Heart left ventricle (tissue), 16 donors: ENCODE data around the gene ZCWPW2. TPM values are rescaled to one million over a fixed set of nuclear protein-coding genes. Genes with fewer than 3 reads are reported as not detected.

Experiments used
- ATAC-seq, 4 donors: fragments of 200-7000 bp; cut with Tn5 transposase; one replicate each; pipeline ENCODE4 v1.9.1; 2020 to 2022; ENCODE audit warnings: moderate library complexity in 4 of 4, mild to moderate bottlenecking in 3 of 4, moderate number of reproducible peaks in 1 of 4
- DNase-seq, 5 donors: peaks; one replicate each; pipeline ENCODE4 v3.0.0-alpha.2; 2020
- H3K27ac ChIP-seq, 12 donors: fragments of 200-600 bp; sonication (generic) in 4 of 12; one replicate each; pipeline versions ENCODE4 v1.5.0 to v1.8.0; 2016 to 2022; ENCODE audit warnings: mild to moderate bottlenecking in 2 of 12
- H3K27me3 ChIP-seq, 9 donors: fragments of 200-600 bp; sonication (generic) in 2 of 9; one replicate each; pipeline versions ENCODE4 v1.5.1 to v1.8.0; 2016 to 2022; ENCODE audit warnings: mild to moderate bottlenecking in 3 of 9
- H3K36me3 ChIP-seq, 9 donors: fragments of 200-600 bp; sonication (generic) in 2 of 9; one replicate each; pipeline versions ENCODE4 v1.5.0 to v1.8.0; 2018 to 2022; ENCODE audit warnings: mild to moderate bottlenecking in 2 of 9
- H3K4me1 ChIP-seq, 12 donors: fragments of 200-600 bp; sonication (generic) in 4 of 12; one replicate each; pipeline versions ENCODE4 v1.5.0 to v1.8.0; 2016 to 2022; ENCODE audit warnings: mild to moderate bottlenecking in 3 of 12
- H3K4me3 ChIP-seq, 12 donors: fragments of 200-600 bp; sonication (generic) in 4 of 12; one replicate each; pipeline versions ENCODE4 v1.5.0 to v1.8.0; 2017 to 2022; ENCODE audit warnings: mild to moderate bottlenecking in 9 of 12, moderate library complexity in 4 of 12
- H3K9me3 ChIP-seq, 12 donors: fragments of 200-600 bp; sonication (generic) in 4 of 12; one replicate each; pipeline versions ENCODE4 v1.5.0 to v1.8.0; 2016 to 2022; ENCODE audit warnings: mild to moderate bottlenecking in 1 of 12
- POLR2A ChIP-seq, 2 donors: fragments of 450-650 bp; IDR thresholded peaks; one replicate each; pipeline ENCODE4 v1.6.1; 2017; ENCODE audit warnings: antibody characterized with exemption in 2 of 2, mild to moderate bottlenecking in 2 of 2, moderate library complexity in 2 of 2
- WGBS, 4 donors: extraction: QIAGEN DNeasy Blood & Tissue Kit in 2 of 4; methylation state at CpG; one replicate each; pipeline versions ENCODE4 v1.1.5 to v1.1.7; 2013 to 2018; 5-methylcytosine and 5-hydroxymethylcytosine counted together
- intact Hi-C, 10 donors: fragments of 100-400 bp; cut with DNase I; formaldehyde crosslinking; loops; one replicate each; pipeline versions ENCODE4 v1.11.1 to v1.14.2; 2022
- polyA plus RNA-seq, 2 donors: library from polyadenylated mRNA; stranded (reverse); fragments of 200-250 nt; gene quantifications; one replicate each; pipeline ENCODE4 v1.2.3, GENCODE V29; 2013
- total RNA-seq, 9 donors: library from RNA; depleted of rRNA in 2 of 9; stranded (reverse); fragments of >200 nt in 2 of 9; fragmentation: NEBNext Ultra II Directional in 3 of 9; extraction: Animal tissue kit (Norgen Biotek cat#: 25700) in 3 of 9; gene quantifications; one replicate each; pipeline versions ENCODE4 v1.1.0 to v1.2.4, GENCODE V29; 2016 to 2023
- TF ChIP-seq, protein P1 (sequence below), 12 donors: fragments of 200-600 bp; sonication (generic) in 4 of 12; IDR thresholded peaks; one replicate each; pipeline versions ENCODE4 v1.5.0 to v1.8.0; 2018 to 2022; ENCODE audit warnings: antibody characterized with exemption in 12 of 12, mild to moderate bottlenecking in 5 of 12
- donor health status: ischemic (EF 13 %, LVEDD 7.1; RV severe dilation, severe dysfunction).
- donor health status: healthy with polysubstance abuse.
- donor health status: DM: no; HTN: yes; CAD: no.
- donor health status: DM: no; HTN: no; CAD: no.
- donor health status: ischemic (EF 25% LVEDD 6.9; RV normal size, moderate dysfunction).
- donor health status: ischemic (EF 25% LVEDD 5.7; RV mildly dilated, moderate dysfunction).
- donor health status: healthy.
- donor health status: DM: yes; HTN: yes; CAD: no.
- donor health status: ischemic (EF 35%, LVEDD 5.7; RV mildly dilated, moderate dysfunction).
- donor health status: nonischemic (EF 11% LVEDD 7.7; RV severe dilation, severe dysfunction).
- donor health status: DM: yes; HTN: yes; CAD: no.
- donor health status: PGD.
- donor health status: ischemic (EF 29% LVEDD 5.4; RV normal size, mild dysfunction).
- donor health status: nonischemic (EF 23%, LVEDD 6.1; RV moderate dilation, normal function).

The ZCWPW2 gene
- total and polyA plus RNA-seq, 11 donors: 0.86 to 4.9 (median 1.8) TPM

DNA sequence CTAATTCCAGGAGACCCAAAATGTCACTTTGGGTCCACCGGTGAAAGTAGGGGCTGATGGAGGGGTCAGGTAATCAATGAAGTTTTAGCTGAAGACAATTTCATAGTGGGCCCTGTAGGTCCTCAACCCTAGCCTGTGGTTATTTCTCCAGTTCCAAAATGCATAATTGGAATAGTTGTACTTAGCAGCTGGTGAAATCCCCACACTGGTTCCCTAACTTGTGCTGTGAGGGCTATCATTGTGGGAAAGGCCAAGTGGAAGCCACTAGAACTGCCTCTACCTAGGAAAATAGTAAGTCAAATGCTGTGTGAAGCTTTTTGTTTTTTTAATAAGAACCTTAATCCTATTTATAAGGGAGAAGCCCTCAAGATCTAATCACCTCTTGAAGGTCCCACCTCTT lies 193.8 kb downstream of the ZCWPW2 start:
- intact Hi-C loops: no loop called here

DNA sequence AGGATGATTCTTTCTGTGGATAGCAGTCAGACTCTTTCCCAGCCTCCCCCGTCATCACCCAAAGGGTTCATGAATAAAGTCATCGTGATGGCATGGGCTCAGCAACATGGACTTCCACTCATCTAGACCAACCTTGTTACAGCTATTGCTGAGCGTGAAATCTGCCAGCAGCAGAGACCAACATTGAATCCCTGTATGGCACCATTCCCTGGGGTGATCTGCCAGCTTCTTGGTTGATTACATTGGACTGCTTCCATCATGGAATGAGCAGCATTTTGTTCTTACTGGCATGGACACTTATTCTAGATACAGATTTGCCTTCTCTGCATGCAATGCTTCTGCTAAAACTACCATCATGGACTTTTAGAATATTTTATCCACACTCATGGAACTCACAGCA lies 195.7 kb downstream of the ZCWPW2 start:
- no peaks in the 10 kb centered on the region for H3K4me1 ChIP-seq
- no peak for DNase-seq
- no peaks in the 10 kb centered on the region for H3K27me3 ChIP-seq
- ATAC-seq: no peak
- TF ChIP-seq, protein P1, sequence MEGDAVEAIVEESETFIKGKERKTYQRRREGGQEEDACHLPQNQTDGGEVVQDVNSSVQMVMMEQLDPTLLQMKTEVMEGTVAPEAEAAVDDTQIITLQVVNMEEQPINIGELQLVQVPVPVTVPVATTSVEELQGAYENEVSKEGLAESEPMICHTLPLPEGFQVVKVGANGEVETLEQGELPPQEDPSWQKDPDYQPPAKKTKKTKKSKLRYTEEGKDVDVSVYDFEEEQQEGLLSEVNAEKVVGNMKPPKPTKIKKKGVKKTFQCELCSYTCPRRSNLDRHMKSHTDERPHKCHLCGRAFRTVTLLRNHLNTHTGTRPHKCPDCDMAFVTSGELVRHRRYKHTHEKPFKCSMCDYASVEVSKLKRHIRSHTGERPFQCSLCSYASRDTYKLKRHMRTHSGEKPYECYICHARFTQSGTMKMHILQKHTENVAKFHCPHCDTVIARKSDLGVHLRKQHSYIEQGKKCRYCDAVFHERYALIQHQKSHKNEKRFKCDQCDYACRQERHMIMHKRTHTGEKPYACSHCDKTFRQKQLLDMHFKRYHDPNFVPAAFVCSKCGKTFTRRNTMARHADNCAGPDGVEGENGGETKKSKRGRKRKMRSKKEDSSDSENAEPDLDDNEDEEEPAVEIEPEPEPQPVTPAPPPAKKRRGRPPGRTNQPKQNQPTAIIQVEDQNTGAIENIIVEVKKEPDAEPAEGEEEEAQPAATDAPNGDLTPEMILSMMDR (IDR thresholded peaks at IDR 0.05): no peak
- TF ChIP-seq POLR2A (IDR thresholded peaks at IDR 0.05): no peak
- H3K27ac ChIP-seq: no peak overlapping the region
- H3K4me3 ChIP-seq: no peak overlapping the region
- intact Hi-C loops: no loop called here
- H3K9me3 ChIP-seq: peaks cover 0 to 24% (median 13%) of the 10 kb centered on the region in 12 donors
- H3K36me3 ChIP-seq: no peaks in the 10 kb centered on the region
- 81 to 97% (median 86%) methylated on average over 3 of the region's 3 CpGs for WGBS, 4 donors

More for the DNA sequence above, 193.8 kb downstream of the ZCWPW2 start:
- ATAC-seq: no peak
- 0 to 100% (median 22%) methylated on average over 1 of the region's 1 CpG for WGBS, 4 donors
- Histone ChIP-seq H3K27ac (no peak overlapping the region), H3K4me3 (no peak overlapping the region), H3K9me3 (peaks cover 0 to 24% (median 13%) of the 10 kb centered on the region in 12 donors), H3K27me3 (no peaks in the 10 kb centered on the region), H3K36me3 (no peaks in the 10 kb centered on the region), H3K4me1 (no peaks in the 10 kb centered on the region)
- no peak for DNase-seq
- no peak for TF ChIP-seq POLR2A (IDR thresholded peaks at IDR 0.05)
- TF ChIP-seq, protein P1 (IDR thresholded peaks at IDR 0.05): no peak

- 75 to 91% (median 85%) methylated on average over 1 of the region's 1 CpG for WGBS, 4 donors
- TF ChIP-seq, protein P1 (IDR thresholded peaks at IDR 0.05): no peak
- TF ChIP-seq POLR2A (IDR thresholded peaks at IDR 0.05): no peak
- no peak for ATAC-seq
Observed at GRCh38 chr3:28544831-28545230, 196.3 kb downstream of the ZCWPW2 start.

DNA sequence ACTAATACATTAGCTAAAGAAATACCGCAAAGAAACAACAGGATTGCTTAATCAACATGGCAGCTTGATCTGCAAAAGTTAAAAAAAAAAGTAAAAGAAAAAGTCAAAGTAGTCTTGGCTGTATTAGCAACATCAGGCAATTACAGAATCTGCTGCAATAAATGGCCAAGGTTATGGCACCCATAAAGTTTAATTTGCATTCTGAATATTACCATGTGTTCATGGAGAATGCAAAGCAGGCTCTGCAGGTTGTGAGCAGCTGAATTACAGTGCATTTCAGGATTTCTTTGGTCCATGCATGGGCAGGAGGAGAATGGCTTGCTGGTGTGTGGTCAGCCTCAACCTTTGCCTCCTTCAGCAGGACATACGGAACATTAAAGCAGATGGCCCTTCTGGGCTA lies 199.2 kb downstream of the ZCWPW2 start:
- no peak overlapping the region for H3K4me3 ChIP-seq
- no peaks in the 10 kb centered on the region for H3K27me3 ChIP-seq
- ATAC-seq (no peak), DNase-seq (no peak)
- intact Hi-C loops: no loop called here
- H3K9me3 ChIP-seq: peaks cover 0 to 5% (median 0%) of the 10 kb centered on the region in 12 donors
- TF ChIP-seq, protein P1 (IDR thresholded peaks at IDR 0.05): no peak
- H3K27ac ChIP-seq: no peak overlapping the region
- H3K36me3 ChIP-seq: no peaks in the 10 kb centered on the region
- H3K4me1 ChIP-seq: no peaks in the 10 kb centered on the region
- WGBS, 4 donors: 88 to 97% (median 93%) methylated on average over 2 of the region's 2 CpGs

More at GRCh38 chr3:28544831-28545230, 196.3 kb downstream of the ZCWPW2 start:
- Histone ChIP-seq H3K27me3 (no peaks in the 10 kb centered on the region), H3K4me1 (no peaks in the 10 kb centered on the region), H3K4me3 (no peak overlapping the region), H3K27ac (no peak overlapping the region), H3K36me3 (no peaks in the 10 kb centered on the region), H3K9me3 (peaks cover 0 to 25% (median 11%) of the 10 kb centered on the region in 12 donors)
- no peak for DNase-seq
- intact Hi-C loops: no loop called here
